OCI-LY1 (cell line): ENCODE results near the gene RAB3IP.

Experiments
- EZH2 ChIP-seq: fragments of 200-600 bp; sonication (generic), shearing (Covaris generic); IDR thresholded peaks from 2 replicates; pipeline ENCODE4 v1.8.0; 2017; ENCODE audit warnings: borderline replicate concordance, mixed run types, mild to moderate bottlenecking, antibody characterized with exemption, low read length, moderate library complexity, mixed read lengths
- TF ChIP-seq, protein P1 (sequence below): fragments of 200-600 bp; sonication (generic), shearing (Covaris generic); IDR thresholded peaks from 2 replicates; pipeline ENCODE4 v1.5.1; 2017; ENCODE audit warnings: mild to moderate bottlenecking, antibody characterized with exemption, low read length, moderate library complexity, mixed read lengths

DNA sequence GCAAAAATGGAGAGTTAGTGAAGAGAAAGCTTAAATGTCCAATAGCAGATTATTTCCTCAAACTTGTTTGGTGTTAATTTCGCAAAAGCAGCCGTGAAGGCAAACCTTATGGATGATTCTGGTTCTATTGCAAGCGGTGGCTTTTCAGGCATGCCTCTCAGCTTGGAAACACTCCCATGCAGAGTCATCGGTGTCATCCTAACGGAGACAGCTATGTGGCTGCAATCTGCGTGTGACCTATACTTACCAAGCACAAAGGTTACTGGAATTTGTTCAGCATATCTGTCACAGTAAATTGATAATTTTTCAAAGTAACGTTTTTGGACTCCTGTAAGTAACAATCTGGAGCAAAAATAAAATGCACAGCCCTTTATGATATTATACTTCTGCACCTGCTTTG, 44.5 kb upstream of the RAB3IP start:
- TF ChIP-seq, protein P1, sequence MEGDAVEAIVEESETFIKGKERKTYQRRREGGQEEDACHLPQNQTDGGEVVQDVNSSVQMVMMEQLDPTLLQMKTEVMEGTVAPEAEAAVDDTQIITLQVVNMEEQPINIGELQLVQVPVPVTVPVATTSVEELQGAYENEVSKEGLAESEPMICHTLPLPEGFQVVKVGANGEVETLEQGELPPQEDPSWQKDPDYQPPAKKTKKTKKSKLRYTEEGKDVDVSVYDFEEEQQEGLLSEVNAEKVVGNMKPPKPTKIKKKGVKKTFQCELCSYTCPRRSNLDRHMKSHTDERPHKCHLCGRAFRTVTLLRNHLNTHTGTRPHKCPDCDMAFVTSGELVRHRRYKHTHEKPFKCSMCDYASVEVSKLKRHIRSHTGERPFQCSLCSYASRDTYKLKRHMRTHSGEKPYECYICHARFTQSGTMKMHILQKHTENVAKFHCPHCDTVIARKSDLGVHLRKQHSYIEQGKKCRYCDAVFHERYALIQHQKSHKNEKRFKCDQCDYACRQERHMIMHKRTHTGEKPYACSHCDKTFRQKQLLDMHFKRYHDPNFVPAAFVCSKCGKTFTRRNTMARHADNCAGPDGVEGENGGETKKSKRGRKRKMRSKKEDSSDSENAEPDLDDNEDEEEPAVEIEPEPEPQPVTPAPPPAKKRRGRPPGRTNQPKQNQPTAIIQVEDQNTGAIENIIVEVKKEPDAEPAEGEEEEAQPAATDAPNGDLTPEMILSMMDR, result no peak
- TF ChIP-seq EZH2, result no peak
